HepG2 (cell line): Measurements from ENCODE around the gene HYAL1. TPM values are rescaled to one million over a fixed set of nuclear protein-coding genes. Genes with fewer than 3 reads are reported as not detected.

ENCODE experiments used
- HMG20B ChIP-seq: conservative IDR thresholded peaks from 2 replicates; pipeline ENCODE4 v1.6.1; 2016; ENCODE audit warnings: missing genetic modification reagents, missing compliant biosample characterization
- HOXA5 ChIP-seq: sonication (generic); formaldehyde crosslinking; IDR thresholded peaks from 2 replicates; pipeline ENCODE4 v1.4.0; 2020; ENCODE audit warnings: missing genetic modification reagents
- MAF1 ChIP-seq: sonication (generic); formaldehyde crosslinking; IDR thresholded peaks from 2 replicates; pipeline ENCODE4 v1.5.0; 2020; ENCODE audit warnings: missing genetic modification reagents, borderline replicate concordance
- PAF1 ChIP-seq: IDR thresholded peaks from 2 replicates; pipeline ENCODE4 v1.6.1; 2016; ENCODE audit warnings: missing genetic modification reagents, missing compliant biosample characterization
- RARA ChIP-seq: IDR thresholded peaks from 2 replicates; pipeline ENCODE4 v1.6.1; 2016; ENCODE audit warnings: missing genetic modification reagents, missing compliant biosample characterization
- TCF7 ChIP-seq: sonication (generic); IDR thresholded peaks from 2 replicates; pipeline ENCODE4 v1.6.1; 2016; ENCODE audit warnings: antibody characterized with exemption, low read depth
- ZNF431 ChIP-seq: sonication (generic); formaldehyde crosslinking; IDR thresholded peaks from 2 replicates; pipeline ENCODE4 v1.9.0; 2022; ENCODE audit warnings: missing genetic modification reagents, low read depth, mild to moderate bottlenecking, borderline replicate concordance
- ZNF570 ChIP-seq: sonication (generic); formaldehyde crosslinking; IDR thresholded peaks from 2 replicates; pipeline ENCODE4 v1.4.0; 2020; ENCODE audit warnings: mild to moderate bottlenecking, missing genetic modification reagents, borderline replicate concordance
- ZSCAN21 ChIP-seq: sonication (generic); formaldehyde crosslinking; IDR thresholded peaks from 2 replicates; pipeline ENCODE4 v1.8.0; 2022; ENCODE audit warnings: mild to moderate bottlenecking, missing genetic modification reagents, moderate library complexity, borderline replicate concordance
- polyA plus RNA-seq, 8 experiments: library from polyadenylated mRNA; depleted of rRNA in 3 of 8; stranded (reverse) in 7 of 8; unstranded in 1 of 8; fragments of >200 nt; fragmentation: Illumina TruSeq in 4 of 8; extraction: Trizol in 4 of 8; gene quantifications; 2 replicates each; pipeline versions ENCODE4 v1.2.1 to v1.2.3, GENCODE V29; 2011 to 2016; ENCODE audit warnings: low read depth in 4 of 8, missing spikeins in 1 of 8, mixed read lengths in 1 of 8; ENCODE audit not compliant: insufficient read depth in 1 of 8
- total RNA-seq, 5 experiments: library from RNA; depleted of rRNA; stranded (reverse); fragments of >200 nt; fragmentation: Illumina TruSeq; extraction: Trizol; gene quantifications; 2 replicates each; pipeline ENCODE4 v1.2.3, GENCODE V29; 2016; ENCODE audit warnings: low read depth in 1 of 5
- TF ChIP-seq, protein P1 (sequence below): sonication (generic); formaldehyde crosslinking; conservative IDR thresholded peaks from 2 replicates; pipeline ENCODE4 v1.4.0; 2020; ENCODE audit warnings: missing genetic modification reagents
- TF ChIP-seq, protein P2 (sequence below): sonication (generic); formaldehyde crosslinking; IDR thresholded peaks from 2 replicates; pipeline ENCODE4 v1.4.0; 2020; ENCODE audit warnings: mild to moderate bottlenecking, low read depth, missing genetic modification reagents
- TF ChIP-seq, protein P3 (sequence below): sonication (generic); formaldehyde crosslinking; IDR thresholded peaks from 2 replicates; pipeline ENCODE4 v1.8.1; 2023; ENCODE audit warnings: mild to moderate bottlenecking, moderate library complexity, missing genetic modification reagents
- TF ChIP-seq, protein P4 (sequence below): sonication (generic); formaldehyde crosslinking; IDR thresholded peaks from 2 replicates; pipeline ENCODE4 v1.5.0; 2020; ENCODE audit warnings: mild to moderate bottlenecking, missing genetic modification reagents
- TF ChIP-seq, protein P5 (sequence below): sonication (generic); formaldehyde crosslinking; IDR thresholded peaks from 2 replicates; pipeline ENCODE4 v1.4.0; 2020; ENCODE audit warnings: missing genetic modification reagents
- TF ChIP-seq, protein P6 (sequence below): sonication (generic); formaldehyde crosslinking; IDR thresholded peaks from 2 replicates; pipeline ENCODE4 v1.4.0; 2020; ENCODE audit warnings: missing genetic modification reagents, borderline replicate concordance

Gene HYAL1
- total and polyA plus RNA-seq, 2 of the 13 experiments (the other 11 are each of a cell fraction or from before 2014, with no cell fraction given): 76.5 to 193 TPM

DNA sequence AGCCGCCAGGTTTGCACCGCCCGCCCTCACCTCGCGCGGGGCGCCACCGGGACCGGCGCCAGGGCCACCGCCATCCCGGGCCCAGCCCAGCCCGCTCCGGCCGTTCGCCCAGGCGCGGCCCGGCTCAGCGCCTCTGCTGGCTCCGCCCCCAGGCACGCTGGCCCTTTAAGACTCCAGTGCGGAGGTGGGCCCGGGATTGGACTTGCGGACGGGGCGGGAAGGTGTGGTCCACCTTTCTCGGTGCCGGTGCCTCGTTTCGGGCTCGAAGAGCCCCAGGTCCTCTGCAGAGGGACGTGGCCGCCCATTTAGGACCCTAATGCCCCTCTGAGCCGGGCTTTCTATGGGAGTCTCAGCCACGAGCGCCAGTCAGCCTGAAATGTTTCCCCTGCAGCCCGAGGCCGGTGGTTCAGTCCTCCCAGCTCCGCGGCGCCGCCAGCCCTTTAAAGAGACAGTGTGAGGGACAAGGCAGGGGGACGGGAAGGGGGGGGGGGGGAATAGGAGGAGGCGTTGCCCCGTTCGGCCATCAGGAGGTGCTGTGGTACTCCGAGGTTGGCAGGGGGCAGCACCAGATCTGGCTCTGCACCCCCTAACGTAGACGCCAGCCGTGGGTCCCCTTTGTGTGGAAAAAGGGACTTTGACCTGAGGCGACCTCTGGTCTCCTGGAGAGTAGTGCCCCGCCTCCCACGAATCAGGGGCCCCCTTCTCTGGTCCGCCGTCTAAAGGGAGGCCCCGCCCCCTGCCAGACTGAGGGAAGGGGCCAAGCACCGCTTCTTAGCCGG, 18.2 kb upstream of the HYAL1 start (continued):
- TF ChIP-seq ZNF431 (CRISPR knock-in tag) (no peak; the same call in 1 of the 2 replicates), HOXA5 (CRISPR knock-in tag) (0 out of 2 replicates have a peak, but pooled peaks have one; percentile 56), TCF7 (no peak), ZSCAN21 (CRISPR knock-in tag) (peak; percentile 57), ZNF570 (CRISPR knock-in tag) (no peak), MAF1 (CRISPR knock-in tag) (no peak; the same call in 1 of the 2 replicates), PAF1 (no peak), RARA (CRISPR knock-in tag) (peak; percentile 47), HMG20B (CRISPR knock-in tag) (no peak)
- TF ChIP-seq, protein P1, sequence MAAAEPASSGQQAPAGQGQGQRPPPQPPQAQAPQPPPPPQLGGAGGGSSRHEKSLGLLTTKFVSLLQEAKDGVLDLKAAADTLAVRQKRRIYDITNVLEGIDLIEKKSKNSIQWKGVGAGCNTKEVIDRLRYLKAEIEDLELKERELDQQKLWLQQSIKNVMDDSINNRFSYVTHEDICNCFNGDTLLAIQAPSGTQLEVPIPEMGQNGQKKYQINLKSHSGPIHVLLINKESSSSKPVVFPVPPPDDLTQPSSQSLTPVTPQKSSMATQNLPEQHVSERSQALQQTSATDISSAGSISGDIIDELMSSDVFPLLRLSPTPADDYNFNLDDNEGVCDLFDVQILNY: no peak
- TF ChIP-seq, protein P2, sequence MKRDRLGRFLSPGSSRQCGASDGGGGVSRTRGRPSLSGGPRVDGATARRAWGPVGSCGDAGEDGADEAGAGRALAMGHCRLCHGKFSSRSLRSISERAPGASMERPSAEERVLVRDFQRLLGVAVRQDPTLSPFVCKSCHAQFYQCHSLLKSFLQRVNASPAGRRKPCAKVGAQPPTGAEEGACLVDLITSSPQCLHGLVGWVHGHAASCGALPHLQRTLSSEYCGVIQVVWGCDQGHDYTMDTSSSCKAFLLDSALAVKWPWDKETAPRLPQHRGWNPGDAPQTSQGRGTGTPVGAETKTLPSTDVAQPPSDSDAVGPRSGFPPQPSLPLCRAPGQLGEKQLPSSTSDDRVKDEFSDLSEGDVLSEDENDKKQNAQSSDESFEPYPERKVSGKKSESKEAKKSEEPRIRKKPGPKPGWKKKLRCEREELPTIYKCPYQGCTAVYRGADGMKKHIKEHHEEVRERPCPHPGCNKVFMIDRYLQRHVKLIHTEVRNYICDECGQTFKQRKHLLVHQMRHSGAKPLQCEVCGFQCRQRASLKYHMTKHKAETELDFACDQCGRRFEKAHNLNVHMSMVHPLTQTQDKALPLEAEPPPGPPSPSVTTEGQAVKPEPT: no peak
- TF ChIP-seq, protein P3, sequence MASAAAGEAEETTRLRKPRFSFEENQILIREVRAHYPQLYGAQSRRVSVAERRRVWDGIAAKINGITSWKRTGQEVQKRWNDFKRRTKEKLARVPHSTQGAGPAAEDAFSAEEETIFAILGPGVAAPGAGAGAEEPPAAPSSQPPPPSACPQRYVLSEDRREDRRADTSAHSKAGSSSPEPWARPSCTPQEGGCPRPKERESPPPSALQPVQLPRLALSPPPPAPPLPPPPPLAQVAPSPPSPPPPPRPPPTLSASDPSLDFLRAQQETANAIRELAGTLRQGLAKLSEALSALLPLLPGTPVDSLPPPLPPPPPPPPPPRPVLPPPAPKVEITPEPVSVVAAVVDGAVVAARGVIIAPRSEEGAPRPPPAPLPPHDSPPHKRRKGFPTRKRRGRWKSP: 0 out of 2 replicates have a peak, but pooled peaks have one; percentile 36
- TF ChIP-seq, protein P4, sequence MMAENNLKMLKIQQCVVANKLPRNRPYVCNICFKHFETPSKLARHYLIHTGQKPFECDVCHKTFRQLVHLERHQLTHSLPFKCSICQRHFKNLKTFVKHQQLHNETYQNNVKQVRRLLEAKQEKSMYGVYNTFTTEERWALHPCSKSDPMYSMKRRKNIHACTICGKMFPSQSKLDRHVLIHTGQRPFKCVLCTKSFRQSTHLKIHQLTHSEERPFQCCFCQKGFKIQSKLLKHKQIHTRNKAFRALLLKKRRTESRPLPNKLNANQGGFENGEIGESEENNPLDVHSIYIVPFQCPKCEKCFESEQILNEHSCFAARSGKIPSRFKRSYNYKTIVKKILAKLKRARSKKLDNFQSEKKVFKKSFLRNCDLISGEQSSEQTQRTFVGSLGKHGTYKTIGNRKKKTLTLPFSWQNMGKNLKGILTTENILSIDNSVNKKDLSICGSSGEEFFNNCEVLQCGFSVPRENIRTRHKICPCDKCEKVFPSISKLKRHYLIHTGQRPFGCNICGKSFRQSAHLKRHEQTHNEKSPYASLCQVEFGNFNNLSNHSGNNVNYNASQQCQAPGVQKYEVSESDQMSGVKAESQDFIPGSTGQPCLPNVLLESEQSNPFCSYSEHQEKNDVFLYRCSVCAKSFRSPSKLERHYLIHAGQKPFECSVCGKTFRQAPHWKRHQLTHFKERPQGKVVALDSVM (CRISPR knock-in tag): peak; percentile 37; the same call in 1 of the 2 replicates
- TF ChIP-seq, protein P5, sequence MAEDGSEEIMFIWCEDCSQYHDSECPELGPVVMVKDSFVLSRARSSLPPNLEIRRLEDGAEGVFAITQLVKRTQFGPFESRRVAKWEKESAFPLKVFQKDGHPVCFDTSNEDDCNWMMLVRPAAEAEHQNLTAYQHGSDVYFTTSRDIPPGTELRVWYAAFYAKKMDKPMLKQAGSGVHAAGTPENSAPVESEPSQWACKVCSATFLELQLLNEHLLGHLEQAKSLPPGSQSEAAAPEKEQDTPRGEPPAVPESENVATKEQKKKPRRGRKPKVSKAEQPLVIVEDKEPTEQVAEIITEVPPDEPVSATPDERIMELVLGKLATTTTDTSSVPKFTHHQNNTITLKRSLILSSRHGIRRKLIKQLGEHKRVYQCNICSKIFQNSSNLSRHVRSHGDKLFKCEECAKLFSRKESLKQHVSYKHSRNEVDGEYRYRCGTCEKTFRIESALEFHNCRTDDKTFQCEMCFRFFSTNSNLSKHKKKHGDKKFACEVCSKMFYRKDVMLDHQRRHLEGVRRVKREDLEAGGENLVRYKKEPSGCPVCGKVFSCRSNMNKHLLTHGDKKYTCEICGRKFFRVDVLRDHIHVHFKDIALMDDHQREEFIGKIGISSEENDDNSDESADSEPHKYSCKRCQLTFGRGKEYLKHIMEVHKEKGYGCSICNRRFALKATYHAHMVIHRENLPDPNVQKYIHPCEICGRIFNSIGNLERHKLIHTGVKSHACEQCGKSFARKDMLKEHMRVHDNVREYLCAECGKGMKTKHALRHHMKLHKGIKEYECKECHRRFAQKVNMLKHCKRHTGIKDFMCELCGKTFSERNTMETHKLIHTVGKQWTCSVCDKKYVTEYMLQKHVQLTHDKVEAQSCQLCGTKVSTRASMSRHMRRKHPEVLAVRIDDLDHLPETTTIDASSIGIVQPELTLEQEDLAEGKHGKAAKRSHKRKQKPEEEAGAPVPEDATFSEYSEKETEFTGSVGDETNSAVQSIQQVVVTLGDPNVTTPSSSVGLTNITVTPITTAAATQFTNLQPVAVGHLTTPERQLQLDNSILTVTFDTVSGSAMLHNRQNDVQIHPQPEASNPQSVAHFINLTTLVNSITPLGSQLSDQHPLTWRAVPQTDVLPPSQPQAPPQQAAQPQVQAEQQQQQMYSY (CRISPR knock-in tag): peak; percentile 25; the same call in 1 of the 2 replicates
- TF ChIP-seq, protein P6, sequence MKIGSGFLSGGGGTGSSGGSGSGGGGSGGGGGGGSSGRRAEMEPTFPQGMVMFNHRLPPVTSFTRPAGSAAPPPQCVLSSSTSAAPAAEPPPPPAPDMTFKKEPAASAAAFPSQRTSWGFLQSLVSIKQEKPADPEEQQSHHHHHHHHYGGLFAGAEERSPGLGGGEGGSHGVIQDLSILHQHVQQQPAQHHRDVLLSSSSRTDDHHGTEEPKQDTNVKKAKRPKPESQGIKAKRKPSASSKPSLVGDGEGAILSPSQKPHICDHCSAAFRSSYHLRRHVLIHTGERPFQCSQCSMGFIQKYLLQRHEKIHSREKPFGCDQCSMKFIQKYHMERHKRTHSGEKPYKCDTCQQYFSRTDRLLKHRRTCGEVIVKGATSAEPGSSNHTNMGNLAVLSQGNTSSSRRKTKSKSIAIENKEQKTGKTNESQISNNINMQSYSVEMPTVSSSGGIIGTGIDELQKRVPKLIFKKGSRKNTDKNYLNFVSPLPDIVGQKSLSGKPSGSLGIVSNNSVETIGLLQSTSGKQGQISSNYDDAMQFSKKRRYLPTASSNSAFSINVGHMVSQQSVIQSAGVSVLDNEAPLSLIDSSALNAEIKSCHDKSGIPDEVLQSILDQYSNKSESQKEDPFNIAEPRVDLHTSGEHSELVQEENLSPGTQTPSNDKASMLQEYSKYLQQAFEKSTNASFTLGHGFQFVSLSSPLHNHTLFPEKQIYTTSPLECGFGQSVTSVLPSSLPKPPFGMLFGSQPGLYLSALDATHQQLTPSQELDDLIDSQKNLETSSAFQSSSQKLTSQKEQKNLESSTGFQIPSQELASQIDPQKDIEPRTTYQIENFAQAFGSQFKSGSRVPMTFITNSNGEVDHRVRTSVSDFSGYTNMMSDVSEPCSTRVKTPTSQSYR (CRISPR knock-in tag): peak; percentile 50; the same call in 1 of the 2 replicates
